IPS DF 6.9 (cell line): ENCODE data around the gene GRIK4.

Experiments used
- DNase-seq: peaks from one replicate; pipeline ENCODE4 v3.0.0-alpha.2; 2013; ENCODE audit warnings: low read depth, low spot score
- H3K27ac ChIP-seq: one replicate; pipeline ENCODE4 v1.5.1; 2013; ENCODE audit warnings: low read length, control low read depth
- H3K27me3 ChIP-seq: 2 replicates; pipeline ENCODE4 v1.6.1; 2013; ENCODE audit warnings: mild to moderate bottlenecking, low read length; ENCODE audit not compliant: control insufficient read depth, insufficient read depth
- H3K36me3 ChIP-seq: 2 replicates; pipeline ENCODE4 v1.6.1; 2013; ENCODE audit warnings: low read length; ENCODE audit not compliant: control insufficient read depth, insufficient read depth
- H3K4me1 ChIP-seq: 2 replicates; pipeline ENCODE4 v1.6.1; 2013; ENCODE audit warnings: low read length; ENCODE audit not compliant: control insufficient read depth, insufficient read depth
- H3K4me3 ChIP-seq: 2 replicates; pipeline ENCODE4 v1.5.1; 2013; ENCODE audit warnings: mild to moderate bottlenecking, low read length
- H3K9me3 ChIP-seq: 2 replicates; pipeline ENCODE4 v1.6.1; 2013; ENCODE audit warnings: low read length, inconsistent platforms; ENCODE audit not compliant: control insufficient read depth, insufficient read depth
- WGBS: extraction: QIAGEN DNeasy Blood & Tissue Kit; methylation state at CpG from one replicate; pipeline ENCODE4 v1.1.7; 2013; ENCODE audit warnings: mixed read lengths, missing lambda C conversion rate; ENCODE audit not compliant: insufficient read length, insufficient coverage; 5-methylcytosine and 5-hydroxymethylcytosine counted together

Gene GRIK4

GRCh38 chr11:120605469-120605868, 93.9 kb downstream of the GRIK4 start:
- Histone ChIP-seq H3K4me3 (no peak overlapping the region), H3K9me3 (no peaks in the 10 kb centered on the region), H3K36me3 (no peaks in the 10 kb centered on the region), H3K4me1 (0 out of 2 replicates have a peak, but pooled peaks cover 4% of the 10 kb centered on the region), H3K27me3 (no peaks in the 10 kb centered on the region), H3K27ac (no peak overlapping the region)
- WGBS: no CpG with 5 or more reads among the region's 4 CpGs
- DNase-seq: no peak

DNA sequence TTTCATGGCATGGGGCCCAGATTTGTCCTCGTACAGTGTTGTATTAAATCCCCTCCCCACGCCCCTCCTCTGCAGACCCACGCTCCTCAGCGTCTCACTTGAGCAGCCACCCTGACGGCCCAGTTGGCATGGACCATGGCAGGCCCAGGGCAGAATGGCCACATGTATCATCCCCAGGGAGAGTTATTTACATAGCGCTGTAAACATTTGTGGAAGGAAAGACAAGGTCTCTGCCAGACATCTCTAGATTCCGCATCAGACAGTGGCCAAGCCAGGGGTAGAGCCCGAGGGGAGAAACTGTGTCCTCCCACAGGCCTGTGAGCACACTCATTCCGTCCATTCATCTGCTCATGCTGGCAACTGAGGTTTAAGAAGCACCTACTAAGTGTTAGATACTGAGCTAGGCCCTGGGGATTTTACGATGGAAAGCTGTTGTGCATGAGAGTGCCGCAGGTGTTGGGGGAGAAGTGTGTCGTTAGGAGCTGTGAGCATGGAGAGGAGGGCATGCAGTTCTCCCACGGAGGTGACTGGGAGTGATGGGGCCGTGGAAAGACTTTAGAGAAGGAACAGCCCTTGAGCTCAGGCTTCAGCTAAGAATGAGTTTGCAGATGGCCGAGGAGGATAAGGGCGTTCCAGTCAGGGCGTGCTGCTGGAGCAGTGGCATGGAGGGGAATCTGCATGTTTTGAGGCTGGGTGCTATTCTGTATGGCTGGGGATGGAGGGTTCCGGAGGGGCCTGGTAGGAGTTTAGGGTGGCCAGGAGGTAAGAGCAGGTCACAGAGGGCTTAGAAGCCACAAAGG, 94.9 kb downstream of the GRIK4 start:
- Histone ChIP-seq H3K27me3 (no peaks in the 10 kb centered on the region), H3K4me3 (no peak overlapping the region)
- no CpG with 5 or more reads among the region's 18 CpGs for WGBS

GRCh38 chr11:120608061-120608460, 96.5 kb downstream of the GRIK4 start:
- Histone ChIP-seq H3K27ac (no peak overlapping the region), H3K4me3 (no peak overlapping the region), H3K36me3 (no peaks in the 10 kb centered on the region), H3K9me3 (no peaks in the 10 kb centered on the region), H3K27me3 (no peaks in the 10 kb centered on the region), H3K4me1 (0 out of 2 replicates have a peak, but pooled peaks cover 6% of the 10 kb centered on the region)
- WGBS: no CpG with 5 or more reads among the region's 2 CpGs
- DNase-seq: no peak

More for the DNA sequence above, 94.9 kb downstream of the GRIK4 start:
- no peaks in the 10 kb centered on the region for H3K36me3 ChIP-seq
- no peaks in the 10 kb centered on the region for H3K9me3 ChIP-seq
- H3K27ac ChIP-seq: no peak overlapping the region
- 0 out of 2 replicates have a peak, but pooled peaks cover 5% of the 10 kb centered on the region for H3K4me1 ChIP-seq
- no peak for DNase-seq

DNA sequence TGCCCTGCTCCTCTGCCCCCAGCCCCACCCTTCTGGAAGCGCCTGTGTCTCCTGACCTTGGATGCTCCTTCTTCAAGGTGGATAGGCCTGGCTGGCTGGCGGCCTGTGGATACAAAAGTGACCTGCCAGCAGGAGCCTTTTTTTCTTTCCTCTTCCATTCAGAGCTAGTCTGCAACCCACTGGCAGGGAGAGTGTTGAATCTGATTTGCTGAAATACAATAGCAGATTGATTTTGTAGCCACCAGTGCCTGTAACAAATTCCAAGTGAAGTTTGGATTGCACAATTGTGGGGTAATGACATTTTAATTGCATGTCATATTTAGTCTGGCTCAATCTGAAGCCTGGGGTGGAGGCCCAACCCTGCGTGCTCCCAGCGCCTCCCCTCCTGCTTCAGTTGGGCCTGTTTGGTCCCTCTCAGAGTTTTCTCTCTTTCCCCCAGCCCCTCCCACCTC, 97.2 kb downstream of the GRIK4 start:
- no peak for DNase-seq
- no peaks in the 10 kb centered on the region for H3K9me3 ChIP-seq
- H3K4me1 ChIP-seq: 0 out of 2 replicates have a peak, but pooled peaks cover 6% of the 10 kb centered on the region
- H3K27me3 ChIP-seq: no peaks in the 10 kb centered on the region
- WGBS: no CpG with 5 or more reads among the region's 4 CpGs
- no peak overlapping the region for H3K27ac ChIP-seq
- no peaks in the 10 kb centered on the region for H3K36me3 ChIP-seq
- H3K4me3 ChIP-seq: no peak overlapping the region

DNA sequence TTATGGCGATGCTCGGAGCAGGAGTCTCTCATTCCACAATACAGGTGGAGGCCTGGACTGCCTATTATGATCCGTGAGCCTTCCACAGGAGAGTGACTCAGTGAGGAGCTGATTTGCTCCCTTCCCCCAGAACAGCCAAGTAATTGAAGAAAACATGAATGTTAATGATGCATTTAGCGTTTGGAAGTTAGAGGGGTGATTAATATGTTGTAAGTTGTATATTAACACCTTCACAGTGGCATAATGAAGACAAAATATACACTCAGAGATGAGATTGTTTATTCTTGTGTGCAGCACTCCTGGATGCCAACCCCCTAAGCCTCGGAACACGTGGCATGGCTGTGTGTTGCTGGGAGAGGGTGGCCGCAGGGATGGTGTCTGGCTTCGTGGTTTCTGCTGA, 98.6 kb downstream of the GRIK4 start:
- Histone ChIP-seq H3K27ac (no peak overlapping the region), H3K36me3 (no peaks in the 10 kb centered on the region), H3K4me1 (0 out of 2 replicates have a peak, but pooled peaks cover 6% of the 10 kb centered on the region), H3K4me3 (no peak overlapping the region), H3K9me3 (no peaks in the 10 kb centered on the region), H3K27me3 (no peaks in the 10 kb centered on the region)
- no peak for DNase-seq
- 100% methylated on average over 1 of the region's 8 CpGs for WGBS

GRCh38 chr11:120611581-120611980, 100.0 kb downstream of the GRIK4 start:
- Histone ChIP-seq H3K4me3 (no peak overlapping the region), H3K27ac (no peak overlapping the region), H3K36me3 (no peaks in the 10 kb centered on the region), H3K4me1 (0 out of 2 replicates have a peak, but pooled peaks cover 6% of the 10 kb centered on the region), H3K9me3 (no peaks in the 10 kb centered on the region), H3K27me3 (no peaks in the 10 kb centered on the region)
- DNase-seq: no peak
- WGBS: no CpG with 5 or more reads among the region's 7 CpGs

DNA sequence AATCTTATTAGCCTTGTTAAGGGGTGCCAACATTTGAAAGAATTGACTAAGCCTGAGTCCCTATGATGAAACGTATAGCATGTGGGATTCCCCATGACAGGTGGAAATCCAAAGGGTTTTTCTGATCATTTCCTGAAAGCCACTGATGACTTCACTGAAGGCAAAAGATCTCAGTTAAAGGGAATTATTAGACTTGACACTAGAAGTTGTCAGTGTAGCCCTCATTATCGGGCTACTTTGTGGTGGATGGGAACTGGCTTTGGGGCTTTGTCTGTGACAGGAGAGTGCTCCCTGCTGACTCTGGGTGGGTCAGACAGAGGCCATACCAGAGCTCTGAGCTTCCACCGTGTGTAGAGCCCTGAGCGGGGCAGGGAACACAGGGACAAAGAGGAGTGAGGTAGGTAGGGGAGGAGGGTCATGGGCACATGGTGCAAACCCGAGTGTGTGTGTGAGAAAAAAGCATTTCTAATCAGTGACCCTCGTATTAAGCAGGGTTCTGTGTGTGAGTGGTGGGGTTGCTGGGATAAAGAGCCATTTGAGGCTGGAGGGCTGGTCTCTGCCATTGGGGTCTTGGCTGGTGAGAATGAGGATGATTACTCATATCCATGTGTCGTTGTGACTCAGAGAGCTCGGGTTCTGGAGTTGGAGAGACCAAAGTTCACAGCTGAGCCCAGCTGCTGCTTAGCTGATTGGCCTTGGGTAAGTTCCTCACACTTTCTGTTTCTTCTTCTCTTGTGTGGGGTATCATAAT, 101.1 kb downstream of the GRIK4 start:
- no CpG with 5 or more reads among the region's 8 CpGs for WGBS
- no peak for DNase-seq
- Histone ChIP-seq H3K4me3 (no peak overlapping the region), H3K36me3 (no peaks in the 10 kb centered on the region), H3K9me3 (no peaks in the 10 kb centered on the region), H3K27me3 (no peaks in the 10 kb centered on the region), H3K4me1 (0 out of 2 replicates have a peak, but pooled peaks cover 6% of the 10 kb centered on the region), H3K27ac (no peak overlapping the region)

DNA sequence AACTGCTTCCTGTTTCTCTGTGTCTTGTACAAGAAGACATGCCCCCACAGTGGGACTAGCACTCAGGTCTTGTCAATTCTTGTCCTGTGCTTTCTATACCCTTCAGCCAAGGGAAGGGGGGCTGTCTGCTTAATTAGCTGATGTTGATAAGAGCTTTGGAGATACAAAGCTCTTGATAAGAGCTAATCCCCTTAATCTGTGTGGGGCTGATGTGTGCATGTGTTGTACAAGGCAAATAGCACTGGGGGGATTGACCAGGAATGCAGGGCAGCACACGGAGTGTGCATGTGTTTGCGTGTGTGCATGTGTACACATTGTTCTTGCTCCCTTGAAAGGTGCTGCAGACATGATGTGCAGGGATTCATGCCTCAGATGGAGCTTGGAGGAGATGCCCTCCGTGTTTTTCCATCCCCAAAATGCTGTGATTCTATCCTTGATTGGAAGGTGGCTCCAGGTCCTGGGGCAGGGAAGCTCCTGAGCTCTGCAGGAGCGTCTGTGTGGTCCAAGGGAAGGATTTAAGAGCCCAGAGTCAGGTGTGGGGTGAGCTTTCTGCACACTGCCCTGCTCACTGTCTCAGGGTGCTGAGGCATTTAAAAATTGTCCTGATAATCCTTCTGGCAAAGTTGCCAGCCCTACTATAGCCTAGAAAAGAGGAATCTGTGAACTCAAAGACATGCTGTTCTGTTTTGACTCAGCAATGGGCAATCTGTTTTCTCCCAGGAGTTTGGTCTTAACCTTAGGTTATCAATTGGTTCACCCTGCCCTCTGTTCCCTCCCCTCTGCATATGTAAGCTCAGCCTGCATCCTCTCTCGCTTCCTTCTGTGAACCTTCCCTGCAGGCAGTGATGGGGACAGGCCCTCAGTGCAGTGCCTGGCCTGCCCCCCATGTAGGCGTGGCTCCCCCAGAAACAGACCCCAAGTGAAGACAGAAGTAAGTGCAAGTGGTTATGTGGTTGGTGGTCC, 102.0 kb downstream of the GRIK4 start:
- H3K27me3 ChIP-seq: no peaks in the 10 kb centered on the region
- DNase-seq: no peak
- no CpG with 5 or more reads among the region's 6 CpGs for WGBS
- no peak overlapping the region for H3K4me3 ChIP-seq
- H3K36me3 ChIP-seq: no peaks in the 10 kb centered on the region
- no peaks in the 10 kb centered on the region for H3K9me3 ChIP-seq
- no peak overlapping the region for H3K27ac ChIP-seq
- 0 out of 2 replicates have a peak, but pooled peaks cover 4% of the 10 kb centered on the region for H3K4me1 ChIP-seq

- Histone ChIP-seq H3K27me3 (no peaks in the 10 kb centered on the region), H3K4me3 (no peak overlapping the region), H3K27ac (no peak overlapping the region), H3K4me1 (0 out of 2 replicates have a peak, but pooled peaks cover 2% of the 10 kb centered on the region), H3K9me3 (no peaks in the 10 kb centered on the region), H3K36me3 (no peaks in the 10 kb centered on the region)
- WGBS: no CpG with 5 or more reads among the region's 2 CpGs
- DNase-seq: no peak
Observed at GRCh38 chr11:120615391-120615790, 103.8 kb downstream of the GRIK4 start.

GRCh38 chr11:120618399-120618798, 106.9 kb downstream of the GRIK4 start:
- DNase-seq: no peak
- no peaks in the 10 kb centered on the region for H3K4me1 ChIP-seq
- H3K9me3 ChIP-seq: no peaks in the 10 kb centered on the region
- no peaks in the 10 kb centered on the region for H3K27me3 ChIP-seq
- no peaks in the 10 kb centered on the region for H3K36me3 ChIP-seq
- WGBS: no CpG with 5 or more reads among the region's 5 CpGs
- no peak overlapping the region for H3K4me3 ChIP-seq
- H3K27ac ChIP-seq: no peak overlapping the region
